HCT116 (cell line): ENCODE measurements around the gene FDXR. TPM values are rescaled to one million over a fixed set of nuclear protein-coding genes. Genes with fewer than 3 reads are reported as not detected.

Source experiments
- ATAC-seq: fragments of 200-7000 bp; cut with Tn5 transposase; 2 replicates; pipeline ENCODE4 v1.9.1; 2020; ENCODE audit warnings: mild to moderate bottlenecking, moderate library complexity
- BruUV-seq: library from RNA; stranded (reverse); fragments of 400-500 nt; replicated peaks from 2 replicates; lab custom pipeline; 2021; lab: Mats Ljungman, UMichigan
- CTCF ChIA-PET: fragments of 300-600 bp; sonication (Branson Sonifier 250); formaldehyde crosslinking; loops from one replicate; lab custom pipeline; 2021; ENCODE audit warnings: antibody characterized with exemption; lab: Charles Lee
- POLR2A ChIA-PET: fragments of 300-600, 350-600 bp; sonication (Branson Sonifier 250); formaldehyde crosslinking; loops from one replicate; lab custom pipeline; 2021; ENCODE audit warnings: antibody characterized with exemption; lab: Charles Lee
- RAD21 ChIA-PET, 2 experiments: fragments of 300-600 bp; sonication (Branson Sonifier 250); formaldehyde crosslinking; loops; one replicate each; lab custom pipeline; 2023; ENCODE audit warnings: low total read pairs in 2 of 2; ENCODE audit not compliant: uncharacterized antibody in 2 of 2, unreplicated experiment in 2 of 2, low non-redundant PET in 1 of 2; lab: Charles Lee
- DNase-seq: peaks from one replicate; pipeline ENCODE4 v3.0.0-alpha.2; 2010; ENCODE audit warnings: low read depth, low spot score
- H2AFZ ChIP-seq: fragments of 200-600 bp; shearing (Covaris generic), sonication (generic); 2 replicates; pipeline ENCODE4 v1.6.1; 2017; ENCODE audit warnings: low read depth, mixed run types, mixed read lengths, antibody characterized with exemption, low read length; ENCODE audit not compliant: poor library complexity, severe bottlenecking
- H3K27ac ChIP-seq: 2 replicates; pipeline ENCODE4 v1.5.1; 2012; ENCODE audit warnings: low read depth, low read length
- H3K27me3 ChIP-seq: fragments of 200-600 bp; sonication (generic); 2 replicates; pipeline ENCODE4 v1.6.1; 2016; ENCODE audit warnings: mixed run types, low read length, mixed read lengths; ENCODE audit not compliant: insufficient read depth
- H3K36me3 ChIP-seq, 2 experiments: fragments of 200-500 bp in 1 of 2; fragments of 200-600 bp in 1 of 2; sonication (Bioruptor generic) in 1 of 2; sonication (generic) in 1 of 2; 2 replicates each; pipeline versions ENCODE4 v1.5.1 to v1.6.1; 2014 to 2016; ENCODE audit warnings: low read length in 2 of 2, inconsistent platforms in 1 of 2, mixed read lengths in 1 of 2, mixed run types in 1 of 2; ENCODE audit not compliant: insufficient read depth in 2 of 2, control insufficient read depth in 1 of 2
- H3K4me1 ChIP-seq, 2 experiments: fragments of 200-600 bp in 1 of 2; sonication (generic) in 1 of 2; 2 replicates each; pipeline versions ENCODE4 v1.5.1 to v1.6.1; 2012 to 2017; ENCODE audit warnings: low read length in 2 of 2, inconsistent platforms in 1 of 2, mild to moderate bottlenecking in 1 of 2, mixed read lengths in 1 of 2, mixed run types in 1 of 2, moderate library complexity in 1 of 2; ENCODE audit not compliant: insufficient read depth in 2 of 2, control insufficient read depth in 1 of 2
- H3K4me2 ChIP-seq: fragments of 200-600 bp; sonication (generic); 2 replicates; pipeline ENCODE4 v1.6.1; 2017; ENCODE audit warnings: mixed run types, low read length, mixed read lengths
- H3K4me3 ChIP-seq, 2 experiments: fragments of 200-600 bp in 1 of 2; sonication (generic) in 1 of 2; replicated peaks in 1 of 2; 2 replicates each; pipeline ENCODE4 v1.5.1; 2011 to 2016; ENCODE audit warnings: low read length in 2 of 2, control low read depth in 1 of 2, low read depth in 1 of 2, mild to moderate bottlenecking in 1 of 2, mixed read lengths in 1 of 2, mixed run types in 1 of 2
- H3K79me2 ChIP-seq: fragments of 200-600 bp; sonication (generic); 2 replicates; pipeline ENCODE4 v1.6.1; 2017; ENCODE audit warnings: mild to moderate bottlenecking, mixed run types, low read length, moderate library complexity, mixed read lengths; ENCODE audit not compliant: insufficient read depth
- H3K9ac ChIP-seq: fragments of 200-600 bp; sonication (generic); 2 replicates; pipeline ENCODE4 v1.6.1; 2016; ENCODE audit warnings: low read length, mixed read lengths
- H3K9me2 ChIP-seq: fragments of 200-600 bp; sonication (generic), shearing (Covaris generic); 2 replicates; pipeline ENCODE4 v1.6.1; 2017; ENCODE audit warnings: mixed run types, mild to moderate bottlenecking, moderate library complexity; ENCODE audit not compliant: insufficient read depth
- H3K9me3 ChIP-seq, 2 experiments: fragments of 200-500 bp in 1 of 2; fragments of 200-600 bp in 1 of 2; sonication (Bioruptor generic) in 1 of 2; sonication (generic) in 1 of 2; 2 replicates each; pipeline ENCODE4 v1.6.1; 2014 to 2017; ENCODE audit warnings: low read length in 2 of 2, mixed read lengths in 2 of 2, inconsistent platforms in 1 of 2, low read depth in 1 of 2, mild to moderate bottlenecking in 1 of 2, mixed run types in 1 of 2, moderate library complexity in 1 of 2; ENCODE audit not compliant: control insufficient read depth in 1 of 2, insufficient read depth in 1 of 2
- H4K20me1 ChIP-seq: fragments of 200-600 bp; sonication (generic), shearing (Covaris generic); 2 replicates; pipeline ENCODE4 v1.6.1; 2017; ENCODE audit warnings: mixed run types, mild to moderate bottlenecking, moderate library complexity; ENCODE audit not compliant: insufficient read depth
- EZH2 ChIP-seq: fragments of 200-600 bp; sonication (generic); IDR thresholded peaks from 2 replicates; pipeline ENCODE4 v1.6.1; 2017; ENCODE audit warnings: antibody characterized with exemption, mixed run types
- EZH2phosphoT487 ChIP-seq: fragments of 200-600 bp; IDR thresholded peaks from 2 replicates; pipeline ENCODE4 v1.6.1; 2018; ENCODE audit warnings: antibody characterized with exemption, borderline replicate concordance
- SP1 ChIP-seq: IDR thresholded peaks from 2 replicates; pipeline ENCODE4 v1.6.1; 2012; ENCODE audit warnings: low read depth
- YY1 ChIP-seq: IDR thresholded peaks from 2 replicates; pipeline ENCODE4 v1.6.1; 2011; ENCODE audit warnings: low read length, low read depth, moderate library complexity, mild to moderate bottlenecking; ENCODE audit not compliant: insufficient replicate concordance; ENCODE audit errors: extremely low read depth
- ZBTB33 ChIP-seq: IDR thresholded peaks from 2 replicates; pipeline ENCODE4 v1.6.1; 2011; ENCODE audit warnings: mild to moderate bottlenecking, low read length, moderate library complexity; ENCODE audit not compliant: insufficient replicate concordance; ENCODE audit errors: extremely low read depth
- ZNF274 ChIP-seq: fragments of 200-500 bp; sonication (Bioruptor generic); IDR thresholded peaks from 2 replicates; pipeline ENCODE4 v1.6.1; 2014; ENCODE audit warnings: mild to moderate bottlenecking, low read depth, low read length, inconsistent platforms
- intact Hi-C: fragments of 100-400 bp; cut with micrococcal nuclease; formaldehyde crosslinking; loops from 2 replicates; pipeline ENCODE4 v1.10.0; 2022
- total RNA-seq: library from RNA; stranded (reverse); gene quantifications from one replicate; pipeline ENCODE4 v1.2.1, GENCODE V29; 2021; ENCODE audit not compliant: unreplicated experiment

Gene FDXR
- total RNA-seq, 1 experiment from 2014 or later: 98.8 TPM

GRCh38 chr17:74922172-74922571 lies 49.4 kb upstream of the FDXR start:
- CTCF ChIA-PET: interaction anchor here (0.7 to 2.8 kb wide), 5 partner anchors 11 to 49 kb away, joined by 3 to 20 read pairs (median 5); partner anchors contain the start of gene FDXR
- intact Hi-C loops: no loop called here
- no peak overlapping the region; the same call in 1 of the 2 replicates for H3K27ac ChIP-seq
- H3K79me2 ChIP-seq: no peaks in the 10 kb centered on the region
- H3K27me3 ChIP-seq: peaks cover 4% of the 10 kb centered on the region; the same call in 1 of the 2 replicates
- TF ChIP-seq ZNF274 (no peak), EZH2phosphoT487 (no peak), SP1 (no peak), YY1 (no peak), EZH2 (no peak), ZBTB33 (no peak)
- no peaks in the 10 kb centered on the region for H3K9me3 ChIP-seq
- no peaks in the 10 kb centered on the region for H4K20me1 ChIP-seq
- H3K9me2 ChIP-seq: no peaks in the 10 kb centered on the region
- H3K9ac ChIP-seq: peak overlapping the region; percentile 64; the same call in 1 of the 2 replicates
- peak overlapping the region; percentile 97 for H3K4me2 ChIP-seq
- peaks cover 16 to 34% of the 10 kb centered on the region in 2 experiments for H3K4me1 ChIP-seq
- ATAC-seq (no peak), DNase-seq (no peak)
- BruUV-seq: TSS peak; percentile 68
- H3K4me3 ChIP-seq: peak overlapping the region; percentile 58 to 65
- peaks cover 0 to 2% of the 10 kb centered on the region in 2 experiments; a peak in 1 of 4 replicates for H3K36me3 ChIP-seq
- POLR2A ChIA-PET: interaction anchor here (0.9 kb wide), 1 partner anchor 49 kb away, joined by 4 read pairs; the partner anchor contains the start of gene FDXR
- H2AFZ ChIP-seq: no peak overlapping the region
- RAD21 ChIA-PET: interaction anchor here in 1 of 2 experiments (0.6 to 0.8 kb wide), 2 partner anchors 36 to 49 kb away, joined by 6 to 10 read pairs; no protein-coding TSS in a partner anchor
